Upper lobe of right lung (tissue), 1 donor: ENCODE results near the gene WNT2B. TPM values are rescaled to one million over a fixed set of nuclear protein-coding genes. Genes with fewer than 3 reads are reported as not detected.
A peak's percentile ranks its signal among the peaks of the same experiment; 100 is the strongest.

Source experiments
- ATAC-seq: fragments of 200-7000 bp; cut with Tn5 transposase; one replicate; pipeline ENCODE4 v1.9.1; 2020; ENCODE audit warnings: mild to moderate bottlenecking, moderate library complexity
- DNase-seq: peaks from one replicate; pipeline ENCODE4 v3.0.0-alpha.2; 2020
- H3K27ac ChIP-seq: fragments of 200-600 bp; one replicate; pipeline ENCODE4 v1.8.0; 2022
- H3K27me3 ChIP-seq: fragments of 200-600 bp; one replicate; pipeline ENCODE4 v1.8.0; 2022; ENCODE audit warnings: mild to moderate bottlenecking
- H3K36me3 ChIP-seq: fragments of 200-600 bp; one replicate; pipeline ENCODE4 v1.8.0; 2022
- H3K4me1 ChIP-seq: fragments of 200-600 bp; one replicate; pipeline ENCODE4 v1.8.0; 2022
- H3K4me3 ChIP-seq: fragments of 200-600 bp; one replicate; pipeline ENCODE4 v1.8.0; 2022; ENCODE audit warnings: mild to moderate bottlenecking
- H3K9me3 ChIP-seq: fragments of 200-600 bp; one replicate; pipeline ENCODE4 v1.8.0; 2022
- intact Hi-C: fragments of 100-400 bp; cut with DNase I; formaldehyde crosslinking; loops from one replicate; pipeline ENCODE4 v1.11.0; 2022
- total RNA-seq: library from RNA; stranded (reverse); fragmentation: NEBNext Ultra II Directional; extraction: Animal tissue kit (Norgen Biotek cat#: 25700); gene quantifications from one replicate; pipeline ENCODE4 v1.2.1, GENCODE V29; 2021
- TF ChIP-seq, protein P1 (sequence below): fragments of 200-600 bp; IDR thresholded peaks from one replicate; pipeline ENCODE4 v1.8.0; 2022; ENCODE audit warnings: antibody characterized with exemption
- donor health status: DM: no; HTN: yes; CAD: no; lungs with severe emphysema.

Gene WNT2B
- total RNA-seq, 1 donor from 2014 or later, result 8.5 TPM

DNA sequence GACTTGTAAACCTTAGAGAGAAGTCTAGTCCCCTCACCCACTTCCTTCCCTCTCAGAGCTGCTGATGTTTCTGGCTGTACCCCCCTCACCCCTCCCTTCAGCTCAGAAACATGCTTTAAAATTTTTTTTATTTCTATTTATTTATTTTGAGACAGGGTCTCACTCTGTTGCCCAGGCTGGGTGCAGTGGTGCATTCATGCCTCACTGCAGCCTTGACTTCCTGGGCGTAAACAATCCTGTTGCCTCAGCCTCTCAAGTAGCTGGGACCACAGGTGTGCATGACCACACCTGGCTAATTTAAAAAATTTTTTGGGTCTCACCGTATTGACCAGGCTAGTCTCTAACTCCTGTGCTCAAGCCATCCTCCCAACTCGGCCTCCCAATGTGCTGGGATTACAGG, 2.9 kb upstream of the WNT2B start:
- peaks cover 37% of the 10 kb centered on the region for H3K27me3 ChIP-seq
- H3K4me3 ChIP-seq, result no peak overlapping the region
- no peaks in the 10 kb centered on the region for H3K9me3 ChIP-seq
- H3K36me3 ChIP-seq, result no peaks in the 10 kb centered on the region
- H3K4me1 ChIP-seq, result peaks cover 21% of the 10 kb centered on the region
- no peak overlapping the region for H3K27ac ChIP-seq
- no peak for DNase-seq
- intact Hi-C loops, result no loop called here
- ATAC-seq, result no peak
- TF ChIP-seq, protein P1, sequence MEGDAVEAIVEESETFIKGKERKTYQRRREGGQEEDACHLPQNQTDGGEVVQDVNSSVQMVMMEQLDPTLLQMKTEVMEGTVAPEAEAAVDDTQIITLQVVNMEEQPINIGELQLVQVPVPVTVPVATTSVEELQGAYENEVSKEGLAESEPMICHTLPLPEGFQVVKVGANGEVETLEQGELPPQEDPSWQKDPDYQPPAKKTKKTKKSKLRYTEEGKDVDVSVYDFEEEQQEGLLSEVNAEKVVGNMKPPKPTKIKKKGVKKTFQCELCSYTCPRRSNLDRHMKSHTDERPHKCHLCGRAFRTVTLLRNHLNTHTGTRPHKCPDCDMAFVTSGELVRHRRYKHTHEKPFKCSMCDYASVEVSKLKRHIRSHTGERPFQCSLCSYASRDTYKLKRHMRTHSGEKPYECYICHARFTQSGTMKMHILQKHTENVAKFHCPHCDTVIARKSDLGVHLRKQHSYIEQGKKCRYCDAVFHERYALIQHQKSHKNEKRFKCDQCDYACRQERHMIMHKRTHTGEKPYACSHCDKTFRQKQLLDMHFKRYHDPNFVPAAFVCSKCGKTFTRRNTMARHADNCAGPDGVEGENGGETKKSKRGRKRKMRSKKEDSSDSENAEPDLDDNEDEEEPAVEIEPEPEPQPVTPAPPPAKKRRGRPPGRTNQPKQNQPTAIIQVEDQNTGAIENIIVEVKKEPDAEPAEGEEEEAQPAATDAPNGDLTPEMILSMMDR, result no peak

DNA sequence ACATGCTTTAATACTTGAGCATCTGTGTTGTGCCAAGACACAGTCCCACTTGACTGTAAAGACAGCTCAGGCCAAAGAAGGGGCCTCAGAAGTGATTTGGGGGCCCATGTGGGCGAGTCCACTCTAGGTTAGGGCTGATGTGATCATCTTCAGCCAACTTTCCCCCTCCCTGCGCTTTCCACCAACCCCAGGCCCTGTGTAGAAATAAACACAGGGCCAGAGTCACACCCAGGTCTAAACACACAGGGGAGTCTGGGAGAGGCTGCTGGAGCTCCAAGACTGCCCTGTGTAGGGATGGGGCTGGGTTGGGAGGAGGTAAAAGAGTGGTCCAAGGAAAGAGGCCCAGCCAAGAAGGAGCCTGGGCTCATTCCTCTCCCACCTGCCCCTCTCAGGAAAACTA, 2.5 kb upstream of the WNT2B start:
- Histone ChIP-seq H3K4me3 (no peak overlapping the region), H3K27me3 (peaks cover 37% of the 10 kb centered on the region)
- ATAC-seq, result no peak

DNA sequence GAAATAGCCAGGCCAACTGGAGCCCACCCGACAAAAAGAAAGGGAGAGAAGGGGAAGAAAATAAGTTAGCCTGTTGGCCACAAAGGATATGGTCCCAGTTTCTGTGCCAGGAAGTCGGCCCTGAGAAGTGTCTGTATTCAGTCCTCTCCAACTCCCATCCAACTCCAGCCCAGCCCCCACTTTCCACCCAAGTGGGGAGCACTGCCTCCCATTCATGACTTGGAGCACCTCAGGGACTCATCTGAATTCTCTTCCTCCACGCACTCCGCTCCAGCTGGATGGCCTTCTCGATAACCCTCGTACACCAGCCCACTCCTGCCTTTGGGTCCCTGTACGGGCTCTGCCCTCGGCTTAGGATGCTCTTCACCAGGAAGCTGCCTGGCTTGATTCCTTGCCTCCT, 2.0 kb upstream of the WNT2B start:
- Histone ChIP-seq H3K27ac (no peak overlapping the region), H3K4me1 (peaks cover 21% of the 10 kb centered on the region), H3K9me3 (no peaks in the 10 kb centered on the region), H3K4me3 (no peak overlapping the region), H3K36me3 (no peaks in the 10 kb centered on the region), H3K27me3 (peaks cover 37% of the 10 kb centered on the region)
- TF ChIP-seq, protein P1, result no peak
- intact Hi-C loops, result no loop called here
- ATAC-seq, result no peak
- no peak for DNase-seq

More for the DNA sequence above, 2.5 kb upstream of the WNT2B start:
- TF ChIP-seq, protein P1, result no peak
- no peaks in the 10 kb centered on the region for H3K36me3 ChIP-seq
- peaks cover 21% of the 10 kb centered on the region for H3K4me1 ChIP-seq
- H3K27ac ChIP-seq, result no peak overlapping the region
- no peaks in the 10 kb centered on the region for H3K9me3 ChIP-seq
- DNase-seq, result no peak
- intact Hi-C loops, result no loop called here

DNA sequence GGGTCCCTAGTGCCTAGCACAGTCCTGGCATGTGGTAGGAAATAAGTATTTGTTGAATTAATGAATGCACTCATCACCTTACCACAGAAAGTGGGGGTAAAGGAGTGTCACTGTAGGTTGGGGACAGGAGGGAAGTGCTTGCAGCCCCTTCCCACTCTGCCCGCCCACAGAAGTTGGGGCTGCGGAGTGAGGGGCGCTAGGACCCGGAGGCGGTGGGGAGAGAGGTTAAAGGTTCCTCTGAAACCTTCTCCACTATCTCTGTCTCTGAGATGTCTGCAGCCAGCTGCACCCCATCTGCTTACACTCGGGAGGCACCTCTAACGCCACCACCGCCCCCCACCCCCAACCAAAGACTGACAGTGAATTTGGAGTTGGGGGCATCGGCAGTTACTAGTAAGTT, 1.4 kb upstream of the WNT2B start:
- H3K27ac ChIP-seq, result no peak overlapping the region
- H3K4me1 ChIP-seq, result peaks cover 17% of the 10 kb centered on the region
- no peak overlapping the region for H3K4me3 ChIP-seq
- no peaks in the 10 kb centered on the region for H3K36me3 ChIP-seq
- ATAC-seq, result no peak
- intact Hi-C loops, result no loop called here
- no peak for DNase-seq
- H3K9me3 ChIP-seq, result no peaks in the 10 kb centered on the region
- TF ChIP-seq, protein P1, result no peak
- H3K27me3 ChIP-seq, result peaks cover 33% of the 10 kb centered on the region

DNA sequence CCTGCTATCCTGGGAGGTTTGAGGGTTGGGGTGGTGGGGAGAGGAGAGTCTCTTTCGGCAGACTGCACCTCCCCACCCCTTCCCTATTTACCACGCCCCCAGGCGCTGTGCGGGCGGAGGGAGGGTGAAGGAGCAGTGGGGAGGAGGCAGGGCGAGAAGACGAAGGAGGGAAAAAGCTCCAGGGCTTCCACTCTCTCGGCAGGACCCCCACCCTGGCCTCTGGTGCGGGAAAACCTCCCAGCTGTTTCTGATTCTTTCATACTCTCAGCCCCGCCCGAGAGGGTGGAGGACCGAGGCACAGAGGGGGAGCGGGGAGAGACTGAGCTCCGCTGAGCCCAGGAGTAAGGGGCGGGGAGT, 866 bp upstream of the WNT2B start:
- intact Hi-C loops, result no loop called here
- TF ChIP-seq, protein P1, result no peak
- no peak for DNase-seq
- Histone ChIP-seq H3K36me3 (no peaks in the 10 kb centered on the region), H3K4me1 (peaks cover 12% of the 10 kb centered on the region), H3K4me3 (peak overlapping the region; percentile 56), H3K27ac (no peak overlapping the region), H3K27me3 (peaks cover 30% of the 10 kb centered on the region), H3K9me3 (no peaks in the 10 kb centered on the region)
- ATAC-seq, result no peak

DNA sequence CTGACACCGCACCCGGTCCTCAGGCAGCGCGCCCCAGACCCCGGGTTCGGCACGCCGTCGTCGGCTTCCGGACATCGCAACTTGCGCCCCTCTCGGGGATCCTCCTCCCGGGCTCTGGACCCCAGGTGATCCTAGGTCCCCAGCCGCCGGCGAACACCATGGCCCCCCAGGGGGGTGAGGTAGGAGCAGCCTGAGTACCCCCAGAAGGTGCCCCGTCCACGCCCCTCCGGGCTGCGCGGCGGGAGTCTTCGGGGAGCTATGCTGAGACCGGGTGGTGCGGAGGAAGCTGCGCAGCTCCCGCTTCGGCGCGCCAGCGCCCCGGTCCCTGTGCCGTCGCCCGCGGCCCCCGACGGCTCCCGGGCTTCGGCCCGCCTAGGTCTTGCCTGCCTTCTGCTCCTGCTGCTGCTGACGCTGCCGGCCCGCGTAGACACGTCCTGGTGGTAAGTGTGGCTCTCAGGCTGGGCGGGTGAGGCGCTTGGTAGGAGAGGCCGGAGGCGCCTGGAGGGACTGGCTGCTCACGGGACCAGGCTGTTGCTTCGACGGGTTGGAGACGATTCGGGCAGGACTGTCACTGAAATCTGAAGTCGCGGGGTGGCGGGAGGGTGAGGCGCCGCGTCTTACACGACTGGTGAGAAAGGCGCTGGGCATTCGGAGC, 367 bp downstream of the WNT2B start:
- intact Hi-C loops, result no loop called here

More for the DNA sequence above, 367 bp downstream of the WNT2B start:
- TF ChIP-seq, protein P1, result no peak
- Histone ChIP-seq H3K9me3 (no peaks in the 10 kb centered on the region), H3K4me1 (peaks cover 11% of the 10 kb centered on the region), H3K4me3 (peak overlapping the region; percentile 56), H3K27me3 (peaks cover 26% of the 10 kb centered on the region), H3K36me3 (no peaks in the 10 kb centered on the region), H3K27ac (no peak overlapping the region)
- ATAC-seq (peak; percentile 44), DNase-seq (peak; percentile 73)
